Measurements from ENCODE around the gene MRC1. TPM values are rescaled to one million over a fixed set of nuclear protein-coding genes. Genes with fewer than 3 reads are reported as not detected.

MRC1 gene
- total and polyA plus RNA-seq, 3 experiments from 2014 or later, result 1.4 TPM; not detected in 1

DNA sequence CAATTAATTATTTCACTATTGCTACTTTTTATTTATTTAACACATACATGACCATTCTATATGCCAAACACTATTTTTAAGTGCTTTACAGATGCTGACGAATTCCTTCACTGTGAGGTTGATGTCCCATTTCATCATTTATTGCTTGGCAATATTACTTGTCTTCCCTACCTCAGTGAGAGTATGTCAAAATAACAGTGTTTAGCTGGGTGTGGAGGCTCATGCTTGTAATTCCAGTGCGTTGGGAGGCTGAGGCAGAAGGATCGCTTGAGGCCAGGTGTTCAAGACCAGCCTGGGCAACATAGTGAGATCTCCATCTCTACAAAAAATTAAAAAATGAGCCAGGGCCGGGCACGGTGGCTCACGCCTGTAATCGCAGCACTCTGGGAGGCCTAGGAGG, 19.8 kb upstream of the MRC1 start:
- Histone ChIP-seq H3K4me1 (ENCODE audit: insufficient read depth, low read length) (no peaks in the 10 kb centered on the region), H3K27ac (ENCODE audit: low read depth, low read length) (no peak overlapping the region), H3K4me3 (ENCODE audit: low read length) (no peak overlapping the region), H3K36me3 (ENCODE audit: insufficient read depth, low read length) (no peaks in the 10 kb centered on the region), H3K9me3 (ENCODE audit: low read length) (no peaks in the 10 kb centered on the region), H3K27me3 (ENCODE audit: insufficient read depth, low read length, poor library complexity, severe bottlenecking) (no peaks in the 10 kb centered on the region)
- Mint-ChIP-seq H3K9me3 (no peaks in the 10 kb centered on the region), H3K4me3 (no peak overlapping the region), H3K27me3 (peaks cover 3% of the 10 kb centered on the region in 2 donors), H3K36me3 (no peaks in the 10 kb centered on the region), H3K4me1 (peaks cover 0 to 3% (median 3%) of the 10 kb centered on the region in 3 donors), H3K27ac (no peak overlapping the region)
- ChIA-PET CTCF (no interaction called here), POLR2A (no interaction called here)
- DNase-seq, result no peak

- H3K36me3 ChIP-seq (ENCODE audit: insufficient read depth, low read length), result no peaks in the 10 kb centered on the region
- Mint-ChIP-seq H3K9me3 (no peaks in the 10 kb centered on the region), H3K4me1 (peaks cover 0 to 3% (median 3%) of the 10 kb centered on the region in 3 donors), H3K27ac (no peak overlapping the region), H3K27me3 (peaks cover 3% of the 10 kb centered on the region in 2 donors), H3K4me3 (no peak overlapping the region), H3K36me3 (no peaks in the 10 kb centered on the region)
- H3K27ac ChIP-seq (ENCODE audit: low read depth, low read length), result no peak overlapping the region
- no peaks in the 10 kb centered on the region for H3K9me3 ChIP-seq (ENCODE audit: low read length)
- no peaks in the 10 kb centered on the region for H3K27me3 ChIP-seq (ENCODE audit: insufficient read depth, low read length, poor library complexity, severe bottlenecking)
- ChIA-PET CTCF (no interaction called here), POLR2A (no interaction called here)
- no peaks in the 10 kb centered on the region for H3K4me1 ChIP-seq (ENCODE audit: insufficient read depth, low read length)
- no peak for DNase-seq
- H3K4me3 ChIP-seq (ENCODE audit: low read length), result no peak overlapping the region
Measured at GRCh38 chr10:17790651-17791050, 18.5 kb upstream of the MRC1 start.

DNA sequence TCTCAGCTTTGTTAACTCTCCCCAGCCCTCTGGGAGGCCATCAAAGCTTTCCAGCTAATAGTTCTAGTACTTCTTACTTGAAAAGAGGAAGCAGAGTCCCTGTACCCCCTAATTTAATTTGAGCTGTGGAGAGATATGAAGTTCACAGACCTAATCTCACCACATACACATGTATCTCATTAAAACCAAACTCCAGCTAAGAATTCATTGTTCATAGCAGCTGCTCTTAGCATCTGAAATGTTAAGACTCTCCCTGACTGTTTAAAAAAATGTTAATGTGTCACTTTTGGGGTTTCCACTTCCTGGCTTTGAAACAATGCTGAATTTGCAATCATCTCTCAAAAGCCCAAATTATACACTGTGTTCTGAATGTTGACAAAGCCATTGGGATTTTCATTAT, 16.2 kb upstream of the MRC1 start:
- DNase-seq, result no peak
- peaks cover 0 to 3% (median 3%) of the 10 kb centered on the region in 3 donors for H3K4me1 Mint-ChIP-seq

GRCh38 chr10:17793823-17794644, 15.1 kb upstream of the MRC1 start:
- peaks cover 0 to 2% of the 10 kb centered on the region in 2 donors for H3K27me3 Mint-ChIP-seq
- CTCF ChIA-PET, result no interaction called here
- H3K9me3 Mint-ChIP-seq, result no peaks in the 10 kb centered on the region

More for the DNA sequence above, 16.2 kb upstream of the MRC1 start:
- H3K4me3 ChIP-seq (ENCODE audit: low read length), result no peak overlapping the region
- no peaks in the 10 kb centered on the region for H3K36me3 ChIP-seq (ENCODE audit: insufficient read depth, low read length)
- no peak overlapping the region for H3K4me3 Mint-ChIP-seq
- CTCF ChIA-PET, result no interaction called here
- no peaks in the 10 kb centered on the region for H3K27me3 ChIP-seq (ENCODE audit: insufficient read depth, low read length, poor library complexity, severe bottlenecking)
- no peaks in the 10 kb centered on the region for H3K4me1 ChIP-seq (ENCODE audit: insufficient read depth, low read length)
- peaks cover 2 to 3% of the 10 kb centered on the region in 2 donors for H3K27me3 Mint-ChIP-seq
- no peaks in the 10 kb centered on the region for H3K9me3 Mint-ChIP-seq
- H3K27ac Mint-ChIP-seq, result no peak overlapping the region
- no peaks in the 10 kb centered on the region for H3K9me3 ChIP-seq (ENCODE audit: low read length)
- POLR2A ChIA-PET, result no interaction called here
- no peaks in the 10 kb centered on the region for H3K36me3 Mint-ChIP-seq
- no peak overlapping the region for H3K27ac ChIP-seq (ENCODE audit: low read depth, low read length)

DNA sequence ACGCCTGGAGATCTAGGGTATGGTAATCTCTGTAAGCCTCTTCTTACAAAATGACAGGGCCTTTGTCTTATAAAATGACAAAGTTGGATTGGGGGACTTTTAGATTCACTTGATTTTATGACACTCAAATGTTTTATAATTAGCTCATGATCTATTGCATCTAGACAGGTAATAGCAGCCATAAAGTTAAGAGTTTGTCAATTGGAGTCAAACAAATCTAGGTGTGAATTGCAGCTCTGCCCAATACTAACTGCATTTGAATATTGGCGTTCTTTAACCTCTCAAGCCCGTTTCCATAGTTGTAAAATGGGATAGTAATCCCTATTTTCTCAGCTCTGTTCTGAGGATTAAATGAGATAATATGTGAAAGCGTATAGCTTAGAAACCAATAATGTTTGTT, 14.1 kb upstream of the MRC1 start:
- Mint-ChIP-seq H3K9me3 (no peaks in the 10 kb centered on the region), H3K36me3 (no peaks in the 10 kb centered on the region), H3K4me3 (no peak overlapping the region), H3K27me3 (peaks cover 0 to 2% of the 10 kb centered on the region in 2 donors), H3K4me1 (peaks cover 0 to 3% (median 3%) of the 10 kb centered on the region in 3 donors), H3K27ac (no peak overlapping the region)
- H3K27me3 ChIP-seq (ENCODE audit: insufficient read depth, low read length, poor library complexity, severe bottlenecking), result no peaks in the 10 kb centered on the region
- H3K9me3 ChIP-seq (ENCODE audit: low read length), result no peaks in the 10 kb centered on the region
- no peak for DNase-seq
- H3K4me3 ChIP-seq (ENCODE audit: low read length), result no peak overlapping the region
- H3K4me1 ChIP-seq (ENCODE audit: insufficient read depth, low read length), result no peaks in the 10 kb centered on the region
- POLR2A ChIA-PET, result no interaction called here
- H3K27ac ChIP-seq (ENCODE audit: low read depth, low read length), result no peak overlapping the region
- H3K36me3 ChIP-seq (ENCODE audit: insufficient read depth, low read length), result no peaks in the 10 kb centered on the region
- CTCF ChIA-PET, result no interaction called here

More at GRCh38 chr10:17793823-17794644, 15.1 kb upstream of the MRC1 start:
- Histone ChIP-seq H3K27me3 (ENCODE audit: insufficient read depth, low read length, poor library complexity, severe bottlenecking) (no peaks in the 10 kb centered on the region), H3K4me1 (ENCODE audit: insufficient read depth, low read length) (no peaks in the 10 kb centered on the region), H3K9me3 (ENCODE audit: low read length) (no peaks in the 10 kb centered on the region), H3K4me3 (ENCODE audit: low read length) (no peak overlapping the region), H3K36me3 (ENCODE audit: insufficient read depth, low read length) (no peaks in the 10 kb centered on the region), H3K27ac (ENCODE audit: low read depth, low read length) (no peak overlapping the region)
- Mint-ChIP-seq H3K27ac (no peak overlapping the region), H3K36me3 (no peaks in the 10 kb centered on the region), H3K4me3 (no peak overlapping the region), H3K4me1 (peaks cover 0 to 3% (median 3%) of the 10 kb centered on the region in 3 donors)
- POLR2A ChIA-PET, result no interaction called here
- no peak for DNase-seq

- H3K9me3 ChIP-seq (ENCODE audit: low read length), result no peaks in the 10 kb centered on the region
- no peaks in the 10 kb centered on the region for H3K36me3 Mint-ChIP-seq
- no peaks in the 10 kb centered on the region for H3K36me3 ChIP-seq (ENCODE audit: insufficient read depth, low read length)
- no peak for DNase-seq
- no peaks in the 10 kb centered on the region for H3K4me1 ChIP-seq (ENCODE audit: insufficient read depth, low read length)
- peaks cover 0 to 3% (median 3%) of the 10 kb centered on the region in 3 donors for H3K4me1 Mint-ChIP-seq
- no peak overlapping the region for H3K4me3 ChIP-seq (ENCODE audit: low read length)
- H3K27ac ChIP-seq (ENCODE audit: low read depth, low read length), result no peak overlapping the region
- H3K4me3 Mint-ChIP-seq, result no peak overlapping the region
- CTCF ChIA-PET, result no interaction called here
- H3K27ac Mint-ChIP-seq, result no peak overlapping the region
- POLR2A ChIA-PET, result no interaction called here
- H3K27me3 ChIP-seq (ENCODE audit: insufficient read depth, low read length, poor library complexity, severe bottlenecking), result no peaks in the 10 kb centered on the region
- H3K27me3 Mint-ChIP-seq, result peaks cover 0 to 2% of the 10 kb centered on the region in 2 donors
- H3K9me3 Mint-ChIP-seq, result no peaks in the 10 kb centered on the region
Measured at GRCh38 chr10:17795813-17796594, 13.1 kb upstream of the MRC1 start.

DNA sequence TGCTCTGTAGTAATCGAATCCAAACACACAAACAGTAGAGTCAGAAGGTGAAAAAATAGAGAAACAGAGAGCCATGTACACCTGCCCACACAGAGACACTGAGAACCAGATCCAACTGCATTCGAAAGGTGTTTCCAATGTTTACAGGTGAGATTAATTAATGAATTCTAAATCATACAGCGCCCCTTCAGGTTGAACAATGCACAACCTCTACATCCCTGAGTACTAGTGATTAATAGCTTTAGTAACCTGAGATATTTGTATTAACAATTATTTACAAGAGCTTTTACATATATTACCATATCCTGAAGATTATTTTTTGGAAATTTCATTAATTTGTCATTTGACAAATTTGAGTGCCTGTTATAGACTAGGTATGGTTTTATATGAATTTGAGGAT, 7.6 kb upstream of the MRC1 start:
- Histone ChIP-seq H3K9me3 (ENCODE audit: low read length) (no peaks in the 10 kb centered on the region), H3K36me3 (ENCODE audit: insufficient read depth, low read length) (no peaks in the 10 kb centered on the region), H3K27me3 (ENCODE audit: insufficient read depth, low read length, poor library complexity, severe bottlenecking) (no peaks in the 10 kb centered on the region), H3K4me3 (ENCODE audit: low read length) (no peak overlapping the region), H3K27ac (ENCODE audit: low read depth, low read length) (no peak overlapping the region), H3K4me1 (ENCODE audit: insufficient read depth, low read length) (no peaks in the 10 kb centered on the region)
- H3K27me3 Mint-ChIP-seq, result no peaks in the 10 kb centered on the region
- H3K4me1 Mint-ChIP-seq, result no peaks in the 10 kb centered on the region
- H3K27ac Mint-ChIP-seq, result no peak overlapping the region
- ChIA-PET POLR2A (no interaction called here), CTCF (no interaction called here)
- no peak for DNase-seq
- H3K4me3 Mint-ChIP-seq, result no peak overlapping the region
- no peaks in the 10 kb centered on the region for H3K36me3 Mint-ChIP-seq
- no peaks in the 10 kb centered on the region for H3K9me3 Mint-ChIP-seq

- no peak overlapping the region for H3K4me3 Mint-ChIP-seq
- Histone ChIP-seq H3K9me3 (ENCODE audit: low read length) (no peaks in the 10 kb centered on the region), H3K27ac (ENCODE audit: low read depth, low read length) (no peak overlapping the region), H3K4me1 (ENCODE audit: insufficient read depth, low read length) (no peaks in the 10 kb centered on the region), H3K36me3 (ENCODE audit: insufficient read depth, low read length) (no peaks in the 10 kb centered on the region), H3K4me3 (ENCODE audit: low read length) (no peak overlapping the region), H3K27me3 (ENCODE audit: insufficient read depth, low read length, poor library complexity, severe bottlenecking) (no peaks in the 10 kb centered on the region)
- ChIA-PET CTCF (no interaction called here), POLR2A (no interaction called here)
- no peaks in the 10 kb centered on the region for H3K27me3 Mint-ChIP-seq
- no peaks in the 10 kb centered on the region for H3K4me1 Mint-ChIP-seq
- no peaks in the 10 kb centered on the region for H3K36me3 Mint-ChIP-seq
- DNase-seq, result no peak
- H3K9me3 Mint-ChIP-seq, result no peaks in the 10 kb centered on the region
- no peak overlapping the region for H3K27ac Mint-ChIP-seq
Measured at GRCh38 chr10:17802350-17802749, 6.8 kb upstream of the MRC1 start.

Measured in CD8-positive, alpha-beta memory T cell (primary cell).